Peyer's patch (tissue), 4 donors: ENCODE measurements around the gene SLC35A1. TPM values are rescaled to one million over a fixed set of nuclear protein-coding genes. Genes with fewer than 3 reads are reported as not detected.

Source experiments
- DNase-seq, 3 donors: peaks; one replicate each; pipeline ENCODE4 v3.0.0-alpha.2; 2017 to 2019
- H3K27ac ChIP-seq, 4 donors: fragments of 200-600 bp; sonication (generic); one replicate each; pipeline ENCODE4 v1.5.1; 2016 to 2019
- H3K27me3 ChIP-seq, 2 donors: fragments of 200-600 bp; sonication (generic); one replicate each; pipeline ENCODE4 v1.5.1; 2019
- H3K36me3 ChIP-seq, 3 donors: fragments of 200-600 bp; sonication (generic); one replicate each; pipeline ENCODE4 v1.5.1; 2016 to 2019
- H3K4me1 ChIP-seq, 4 donors: fragments of 200-600 bp; sonication (generic); one replicate each; pipeline ENCODE4 v1.5.1; 2016 to 2019
- H3K4me3 ChIP-seq, 4 donors: fragments of 200-600 bp; sonication (generic); 1 replicate in 3 of 4; 2 replicates in 1 of 4; pipeline ENCODE4 v1.5.1; 2016 to 2019; ENCODE audit warnings: mild to moderate bottlenecking in 1 of 4
- H3K9me3 ChIP-seq, 4 donors: fragments of 200-600 bp; sonication (generic); one replicate each; pipeline ENCODE4 v1.5.1; 2016 to 2019; ENCODE audit warnings: mild to moderate bottlenecking in 1 of 4
- CTCF ChIP-seq, 6 experiments: fragments of 450-650 bp in 4 of 6; fragments of 200-600 bp in 2 of 6; sonication (generic) in 1 of 6; IDR thresholded peaks; one replicate each; pipeline ENCODE4 v1.5.1; 2017 to 2019; ENCODE audit warnings: antibody characterized with exemption in 6 of 6, mild to moderate bottlenecking in 3 of 6, moderate library complexity in 1 of 6
- POLR2A ChIP-seq, 2 donors: fragments of 450-650 bp; IDR thresholded peaks; one replicate each; pipeline ENCODE4 v1.5.1; 2017; ENCODE audit warnings: antibody characterized with exemption in 2 of 2, mild to moderate bottlenecking in 2 of 2, moderate library complexity in 2 of 2
- total RNA-seq, 4 donors: library from RNA; depleted of rRNA; stranded (reverse); fragments of >200 nt; gene quantifications; one replicate each; pipeline ENCODE4 v1.1.0, GENCODE V29; 2016

Gene SLC35A1
- total RNA-seq, 4 donors from 2014 or later, result 3.3 to 20.7 (median 12.4) TPM

- Histone ChIP-seq H3K4me3 (no peak overlapping the region), H3K27ac (no peak overlapping the region), H3K9me3 (no peaks in the 10 kb centered on the region), H3K36me3 (peaks cover 0 to 54% (median 0%) of the 10 kb centered on the region in 3 donors), H3K4me1 (no peaks in the 10 kb centered on the region), H3K27me3 (no peaks in the 10 kb centered on the region)
- TF ChIP-seq CTCF (IDR thresholded peaks at IDR 0.05) (no peak), POLR2A (IDR thresholded peaks at IDR 0.05) (no peak)
- DNase-seq, result no peak
These were observed 31.7 kb downstream of the SLC35A1 start for GRCh38 chr6:87504441-87504840.

- TF ChIP-seq CTCF (IDR thresholded peaks at IDR 0.05), result no peak
- no peak for TF ChIP-seq POLR2A (IDR thresholded peaks at IDR 0.05)
- no peak overlapping the region for H3K27ac ChIP-seq
- H3K36me3 ChIP-seq, result peaks cover 0 to 90% (median 0%) of the 10 kb centered on the region in 3 donors
These were observed 42.1 kb downstream of the SLC35A1 start for GRCh38 chr6:87514831-87515230.

DNA sequence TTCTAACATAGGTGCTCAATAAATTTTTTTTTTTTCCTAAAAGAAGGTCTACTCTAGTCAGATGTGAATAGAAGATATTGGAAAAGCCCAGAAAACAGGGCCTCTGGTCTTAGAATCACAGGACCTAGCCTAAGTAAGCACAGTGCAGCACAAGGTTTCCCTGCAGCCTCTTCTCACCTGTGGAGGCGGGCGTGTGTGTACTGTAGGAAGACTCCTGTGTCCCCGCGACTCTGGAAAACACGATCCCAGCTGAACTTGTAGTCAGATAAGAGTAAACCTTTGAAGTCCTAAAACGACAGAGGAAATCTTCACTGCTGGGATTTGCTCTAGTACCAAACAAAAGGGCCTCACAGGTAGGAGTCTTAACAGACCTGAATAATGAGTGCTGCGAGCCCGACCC lies 45.7 kb downstream of the SLC35A1 start:
- Histone ChIP-seq H3K4me3 (no peak overlapping the region), H3K9me3 (no peaks in the 10 kb centered on the region), H3K36me3 (peaks cover 0 to 79% (median 0%) of the 10 kb centered on the region in 3 donors), H3K27me3 (no peaks in the 10 kb centered on the region), H3K27ac (no peak overlapping the region), H3K4me1 (no peaks in the 10 kb centered on the region)
- TF ChIP-seq CTCF (IDR thresholded peaks at IDR 0.05), result no peak
- TF ChIP-seq POLR2A (IDR thresholded peaks at IDR 0.05), result no peak
- DNase-seq, result no peak

More at GRCh38 chr6:87514831-87515230, 42.1 kb downstream of the SLC35A1 start:
- H3K4me3 ChIP-seq, result no peak overlapping the region
- H3K9me3 ChIP-seq, result no peaks in the 10 kb centered on the region
- H3K27me3 ChIP-seq, result no peaks in the 10 kb centered on the region
- H3K4me1 ChIP-seq, result no peaks in the 10 kb centered on the region
- no peak for DNase-seq

DNA sequence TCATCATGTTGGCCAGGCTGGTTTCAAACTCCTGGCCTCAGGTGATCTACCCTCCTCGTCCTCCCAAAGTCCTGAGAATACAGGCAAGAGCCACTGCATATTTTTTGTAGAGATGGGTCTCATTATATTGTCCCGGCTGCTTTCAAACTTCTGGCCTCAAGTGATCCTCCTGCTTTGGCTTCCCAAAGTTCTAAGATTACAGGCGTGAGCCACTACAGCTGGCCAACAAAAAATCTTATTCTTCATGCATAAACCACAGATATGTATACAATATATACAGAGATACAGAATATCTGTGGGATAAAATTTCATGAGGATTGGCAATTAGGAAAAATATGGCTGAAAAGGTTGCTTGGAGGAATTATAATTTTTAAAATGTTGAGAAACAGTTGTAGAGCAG lies 49.9 kb downstream of the SLC35A1 start:
- DNase-seq, result no peak
- Histone ChIP-seq H3K27ac (no peak overlapping the region), H3K4me3 (no peak overlapping the region), H3K36me3 (peaks cover 0 to 60% (median 0%) of the 10 kb centered on the region in 3 donors), H3K27me3 (no peaks in the 10 kb centered on the region), H3K4me1 (no peaks in the 10 kb centered on the region), H3K9me3 (no peaks in the 10 kb centered on the region)
- TF ChIP-seq CTCF (IDR thresholded peaks at IDR 0.05) (no peak), POLR2A (IDR thresholded peaks at IDR 0.05) (no peak)

GRCh38 chr6:87529221-87529620 lies 56.4 kb downstream of the SLC35A1 start:
- Histone ChIP-seq H3K9me3 (no peaks in the 10 kb centered on the region), H3K4me1 (no peaks in the 10 kb centered on the region), H3K4me3 (no peak overlapping the region), H3K36me3 (peaks cover 0 to 39% (median 0%) of the 10 kb centered on the region in 3 donors), H3K27me3 (no peaks in the 10 kb centered on the region), H3K27ac (no peak overlapping the region)
- no peak for DNase-seq
- TF ChIP-seq POLR2A (IDR thresholded peaks at IDR 0.05) (no peak), CTCF (IDR thresholded peaks at IDR 0.05) (no peak)
